ENCODE measurements around the gene COL26A1. TPM values are rescaled to one million over a fixed set of nuclear protein-coding genes. Genes with fewer than 3 reads are reported as not detected.

COL26A1 gene
- total RNA-seq, 2 donors from 2014 or later, result not detected

GRCh38 chr7:101518336-101518735 is 155.7 kb downstream of the COL26A1 start:
- Histone ChIP-seq H3K4me1 (no peaks in the 10 kb centered on the region), H3K27me3 (no peaks in the 10 kb centered on the region), H3K4me3 (no peak overlapping the region), H3K36me3 (no peaks in the 10 kb centered on the region), H3K27ac (no peak overlapping the region), H3K9me3 (peaks cover 0 to 11% of the 10 kb centered on the region in 2 donors)
- no peak for DNase-seq (ENCODE audit: low spot score)
- no peak for TF ChIP-seq CTCF (IDR thresholded peaks at IDR 0.05)

GRCh38 chr7:101519324-101520023 is 156.8 kb downstream of the COL26A1 start:
- TF ChIP-seq CTCF (IDR thresholded peaks at IDR 0.05), result no peak
- Histone ChIP-seq H3K27me3 (no peaks in the 10 kb centered on the region), H3K27ac (no peak overlapping the region), H3K36me3 (no peaks in the 10 kb centered on the region), H3K4me3 (no peak overlapping the region), H3K9me3 (peaks cover 0 to 22% of the 10 kb centered on the region in 2 donors), H3K4me1 (no peaks in the 10 kb centered on the region)
- DNase-seq (ENCODE audit: low spot score), result no peak

- no peaks in the 10 kb centered on the region for H3K36me3 ChIP-seq
- no peak overlapping the region for H3K27ac ChIP-seq
- peaks cover 0 to 27% of the 10 kb centered on the region in 2 donors for H3K9me3 ChIP-seq
- no peaks in the 10 kb centered on the region for H3K4me1 ChIP-seq
- DNase-seq (ENCODE audit: low spot score), result no peak
- H3K4me3 ChIP-seq, result no peak overlapping the region
- no peak for TF ChIP-seq CTCF (IDR thresholded peaks at IDR 0.05)
- H3K27me3 ChIP-seq, result no peaks in the 10 kb centered on the region
Observed at GRCh38 chr7:101521430-101521925, 158.8 kb downstream of the COL26A1 start.

- no peaks in the 10 kb centered on the region for H3K36me3 ChIP-seq
- DNase-seq (ENCODE audit: low spot score), result no peak
- H3K9me3 ChIP-seq, result peaks cover 0 to 27% of the 10 kb centered on the region in 2 donors
- no peak overlapping the region for H3K4me3 ChIP-seq
- H3K27me3 ChIP-seq, result no peaks in the 10 kb centered on the region
- no peak overlapping the region for H3K27ac ChIP-seq
- TF ChIP-seq CTCF (IDR thresholded peaks at IDR 0.05), result no peak
- H3K4me1 ChIP-seq, result no peaks in the 10 kb centered on the region
Observed at GRCh38 chr7:101522021-101522420, 159.3 kb downstream of the COL26A1 start.

- Histone ChIP-seq H3K9me3 (peaks cover 0 to 16% of the 10 kb centered on the region in 2 donors), H3K4me3 (no peak overlapping the region), H3K36me3 (no peaks in the 10 kb centered on the region), H3K27me3 (no peaks in the 10 kb centered on the region), H3K27ac (no peak overlapping the region), H3K4me1 (no peaks in the 10 kb centered on the region)
- DNase-seq (ENCODE audit: low spot score), result no peak
- no peak for TF ChIP-seq CTCF (IDR thresholded peaks at IDR 0.05)
Observed at GRCh38 chr7:101527844-101528667, 165.4 kb downstream of the COL26A1 start.

Measured in right atrium auricular region (tissue), 2 donors.